GM18517 (cell line): ENCODE measurements around the gene HLF.

ENCODE experiments used
- ATAC-seq: cut with Tn5 transposase; IDR thresholded peaks from one replicate; pipeline ENCODE4 v1.9.1; 2021; ENCODE audit warnings: mild to moderate bottlenecking, moderate library complexity; ENCODE audit not compliant: unreplicated experiment

The HLF gene

GRCh38 chr17:55274355-55275255 lies 9.8 kb downstream of the HLF start:
- ATAC-seq = no peak

- no peak for ATAC-seq
Observed at GRCh38 chr17:55275894-55276804, 11.4 kb downstream of the HLF start.

GRCh38 chr17:55278173-55278961 lies 13.6 kb downstream of the HLF start:
- ATAC-seq = no peak

- ATAC-seq = no peak
Observed at GRCh38 chr17:55279203-55279602, 14.4 kb downstream of the HLF start.

- ATAC-seq = no peak
Observed at GRCh38 chr17:55279788-55280187, 15.0 kb downstream of the HLF start.

- no peak for ATAC-seq
Observed at GRCh38 chr17:55280212-55280611, 15.5 kb downstream of the HLF start.

- ATAC-seq = no peak
Observed at GRCh38 chr17:55281649-55282378, 17.1 kb downstream of the HLF start.

GRCh38 chr17:55282379-55282702 lies 17.6 kb downstream of the HLF start:
- ATAC-seq = no peak

GRCh38 chr17:55282741-55283140 lies 18.0 kb downstream of the HLF start:
- no peak for ATAC-seq

GRCh38 chr17:55283256-55283965 lies 18.7 kb downstream of the HLF start:
- ATAC-seq = no peak

- ATAC-seq = no peak
Observed at GRCh38 chr17:55284001-55284884, 19.5 kb downstream of the HLF start.

- ATAC-seq = no peak
Observed at GRCh38 chr17:55284944-55285339, 20.2 kb downstream of the HLF start.

- ATAC-seq = no peak
Observed at GRCh38 chr17:55285340-55286301, 20.9 kb downstream of the HLF start.

GRCh38 chr17:55286681-55287589 lies 22.2 kb downstream of the HLF start:
- no peak for ATAC-seq

- no peak for ATAC-seq
Observed at GRCh38 chr17:55288356-55289105, 23.8 kb downstream of the HLF start.

GRCh38 chr17:55289106-55289446 lies 24.3 kb downstream of the HLF start:
- ATAC-seq = no peak
